SW 1271 (cell line): ENCODE data around the gene CRTC3.

Experiments used
- DNase-seq, 2 experiments: peaks; one replicate each; lab custom pipeline; 2025; lab: John Stamatoyannopoulos, UW

CRTC3 gene

DNA sequence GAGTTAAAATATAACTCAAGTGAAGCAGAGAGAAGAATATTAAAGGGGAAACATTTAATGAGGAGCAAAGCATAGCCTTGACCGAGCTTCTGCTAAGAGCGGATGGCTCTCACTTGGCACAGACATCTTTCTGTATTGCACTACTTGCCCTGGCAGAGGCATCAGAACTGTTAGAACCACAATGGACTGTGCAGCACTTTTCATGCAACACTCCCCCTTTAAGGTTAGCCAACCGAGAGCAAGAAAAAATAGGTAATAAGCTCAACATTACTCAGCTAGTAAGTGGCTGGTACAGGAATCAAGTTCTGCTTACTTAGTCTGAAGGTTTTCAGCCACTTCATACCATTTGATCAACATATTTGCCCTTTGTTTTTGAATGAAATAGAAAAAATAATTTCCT, 33.7 kb downstream of the CRTC3 start:
- no peak for DNase-seq

DNA sequence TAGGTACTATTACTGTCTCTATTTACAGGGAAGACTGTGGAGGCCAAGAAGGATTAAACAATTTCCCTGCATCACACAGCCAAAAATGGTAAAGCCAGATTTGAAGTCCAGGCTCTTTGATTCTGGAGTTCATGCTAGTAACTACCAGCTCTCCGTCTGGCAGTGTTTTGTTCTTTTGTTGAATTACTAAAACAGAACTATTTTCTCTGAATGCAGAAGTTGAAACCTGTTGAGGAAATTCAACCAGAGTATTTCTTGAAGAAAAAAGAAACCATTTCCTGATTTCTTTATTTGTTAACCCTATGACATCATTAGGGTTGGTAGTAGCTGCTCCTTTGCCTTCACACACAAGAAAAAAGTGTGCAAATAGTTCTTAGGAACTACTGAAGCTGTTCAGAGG, 34.3 kb downstream of the CRTC3 start:
- no peak for DNase-seq

DNA sequence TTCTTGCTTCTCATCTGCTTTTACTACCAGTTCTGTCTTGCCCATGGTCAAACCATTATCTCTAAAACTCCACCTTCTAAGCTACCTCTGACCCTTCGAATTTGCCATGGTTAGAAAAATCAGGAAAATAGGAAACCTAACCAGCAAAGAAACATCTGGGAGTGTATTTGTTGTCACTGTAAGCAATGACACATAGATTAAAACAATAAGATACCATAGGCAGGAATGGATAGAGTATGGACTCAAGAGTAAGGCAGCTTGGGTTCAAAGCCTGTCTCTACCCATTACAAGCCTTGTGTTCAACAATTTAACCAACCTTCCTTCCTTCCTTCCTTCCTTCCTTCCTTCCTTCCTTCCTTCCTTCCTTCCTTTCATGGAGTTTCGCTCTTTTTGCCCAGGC, 34.9 kb downstream of the CRTC3 start:
- no peak for DNase-seq

DNA sequence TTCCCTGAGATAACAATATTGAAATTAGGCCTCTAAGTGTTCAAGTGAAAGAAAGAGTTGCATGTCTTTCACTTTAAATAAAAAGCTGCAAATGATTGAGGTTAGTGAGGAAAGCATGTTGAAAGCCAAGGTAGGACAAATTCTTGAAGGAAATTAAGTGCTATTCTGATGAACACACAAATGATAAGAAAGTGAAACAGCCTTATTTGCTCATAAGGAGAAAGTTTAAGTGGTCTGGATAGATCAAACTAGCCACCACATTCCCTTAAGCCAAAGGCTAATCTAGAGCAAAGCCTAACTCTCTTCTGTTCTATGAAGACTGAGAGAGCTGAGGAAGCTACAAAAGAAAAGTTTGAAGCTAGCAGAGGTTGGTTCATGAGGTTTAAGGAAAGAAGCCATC, 36.1 kb downstream of the CRTC3 start:
- DNase-seq, result no peak

DNA sequence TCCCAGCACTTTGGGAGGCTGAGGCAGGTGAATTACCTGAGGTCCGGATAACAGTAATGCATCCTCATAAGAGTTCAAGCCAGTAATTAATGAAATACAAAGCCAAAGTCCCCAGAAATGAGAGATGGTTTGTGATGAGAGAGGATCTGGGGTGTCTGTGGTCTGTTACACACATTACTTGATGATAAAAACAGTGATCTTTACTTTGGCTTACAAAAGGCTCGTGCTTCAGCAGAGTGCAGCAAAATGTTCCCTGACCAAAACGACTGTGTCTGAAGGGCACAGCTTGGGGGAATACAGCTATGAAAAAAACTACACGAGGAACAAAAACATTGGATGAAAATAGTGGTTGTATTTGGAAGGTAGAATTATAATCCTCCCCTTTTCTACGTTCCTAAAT, 40.9 kb downstream of the CRTC3 start:
- DNase-seq, result no peak

DNA sequence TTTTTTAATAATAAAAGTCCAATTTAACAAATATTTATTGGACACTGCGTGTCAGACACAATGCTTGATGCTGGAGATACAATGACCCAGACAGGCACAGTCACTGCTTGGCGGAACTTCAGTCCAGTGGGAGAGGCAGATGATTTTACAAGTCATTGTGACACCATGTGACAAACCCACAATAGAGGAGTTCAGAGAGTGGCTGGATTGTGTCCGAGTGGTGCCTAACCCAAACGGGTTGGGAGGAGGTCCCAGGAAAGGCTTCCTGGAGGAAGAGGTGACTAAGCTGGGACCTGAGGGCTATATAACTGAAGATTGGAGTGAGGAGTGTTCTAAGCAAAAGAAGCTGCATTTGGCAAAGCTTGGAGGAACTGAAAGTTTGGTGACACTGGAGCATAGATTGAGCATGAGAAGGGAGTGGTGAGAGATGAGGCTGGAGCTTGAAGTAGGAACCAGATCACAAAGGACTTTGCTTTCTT, 41.4 kb downstream of the CRTC3 start:
- DNase-seq, result no peak

DNA sequence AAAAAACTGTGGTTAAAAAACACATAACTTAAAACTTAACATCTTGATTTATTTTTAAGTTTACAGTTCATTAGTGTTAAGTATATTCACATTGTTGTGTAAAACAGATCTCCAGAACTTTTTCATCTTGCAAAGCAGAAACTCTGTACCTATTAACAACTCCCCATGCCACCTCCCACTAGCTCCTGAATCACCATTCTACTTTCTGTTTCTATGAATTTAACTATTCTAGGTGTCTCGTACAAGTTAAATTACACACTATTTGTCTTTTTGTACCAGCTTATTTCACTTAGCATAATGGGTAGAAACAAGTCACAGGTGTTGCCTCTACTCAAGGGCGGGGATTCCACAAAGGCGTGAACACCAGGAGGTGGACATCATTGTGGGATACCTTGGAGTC, 43.2 kb downstream of the CRTC3 start:
- DNase-seq, result no peak

DNA sequence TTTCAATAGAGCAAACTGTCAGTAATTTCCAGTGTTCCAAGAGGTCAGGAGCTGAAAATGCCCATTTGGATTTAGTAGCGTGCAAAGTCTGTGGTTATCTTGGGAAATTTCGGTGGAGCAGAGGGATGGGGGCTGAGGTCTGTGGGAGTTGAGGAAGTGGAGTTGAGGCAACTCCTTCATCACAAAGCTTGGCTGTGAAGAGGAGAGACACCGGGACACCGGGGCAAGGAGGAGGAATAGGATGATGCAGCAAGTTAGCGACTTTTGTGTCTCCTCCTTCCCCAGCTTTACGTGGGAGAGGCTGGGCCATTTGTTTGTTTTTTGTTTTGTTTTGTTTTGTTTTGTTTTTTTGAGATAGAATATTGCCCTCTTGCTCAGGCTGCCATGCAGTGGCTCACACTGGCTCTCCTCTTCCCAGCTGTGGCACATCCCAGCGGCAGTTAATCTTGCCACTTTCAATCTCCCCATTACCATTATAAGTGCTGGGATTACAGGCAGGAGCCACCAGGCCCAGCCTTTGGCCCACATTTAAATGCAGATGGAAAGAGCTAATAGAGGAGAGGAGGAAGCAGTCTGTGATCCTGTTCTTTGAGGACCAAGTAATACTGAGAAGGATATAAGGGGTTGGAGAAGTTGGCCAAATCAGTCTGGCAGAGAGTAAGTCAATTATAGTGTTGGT, 47.1 kb downstream of the CRTC3 start:
- no peak for DNase-seq

DNA sequence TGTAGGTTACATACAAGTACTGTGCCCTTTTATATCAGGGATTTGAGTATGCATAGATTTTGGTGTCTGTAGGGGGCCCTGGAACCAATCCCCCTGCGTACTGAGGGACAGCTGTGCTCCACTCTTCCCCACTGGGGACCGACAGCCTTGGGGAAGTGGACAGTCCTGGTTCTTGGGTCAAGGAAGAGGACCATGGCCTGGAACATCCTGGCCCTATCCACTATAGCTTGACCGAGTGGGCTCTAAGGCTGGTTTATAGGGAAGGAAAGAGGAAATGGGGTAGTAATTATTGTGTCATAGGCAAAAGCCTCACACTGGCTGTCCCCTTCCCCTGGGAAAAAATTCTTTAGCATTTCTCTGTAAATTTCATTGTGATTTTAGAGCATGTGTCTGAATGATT, 49.5 kb downstream of the CRTC3 start:
- no peak for DNase-seq

DNA sequence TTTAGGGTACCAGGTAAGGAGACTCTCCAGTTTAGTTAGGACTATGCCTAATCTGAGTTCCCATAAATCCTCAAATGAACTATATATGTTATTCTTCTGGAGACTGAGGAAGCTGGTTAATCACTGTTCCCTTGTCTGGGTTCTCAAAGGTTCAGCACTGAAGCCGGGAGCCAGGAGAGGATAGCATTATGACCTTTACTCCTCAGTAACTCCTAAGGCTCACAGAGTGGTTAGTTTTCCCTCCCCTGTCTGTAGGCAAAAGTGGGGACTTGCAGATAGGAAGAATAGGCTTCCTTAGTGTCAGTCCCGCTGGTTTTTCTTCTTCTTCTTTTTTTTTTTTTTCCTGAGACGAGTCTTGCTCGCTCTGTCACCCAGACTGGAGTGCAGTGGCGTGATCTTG, 50.4 kb downstream of the CRTC3 start:
- DNase-seq, result no peak

DNA sequence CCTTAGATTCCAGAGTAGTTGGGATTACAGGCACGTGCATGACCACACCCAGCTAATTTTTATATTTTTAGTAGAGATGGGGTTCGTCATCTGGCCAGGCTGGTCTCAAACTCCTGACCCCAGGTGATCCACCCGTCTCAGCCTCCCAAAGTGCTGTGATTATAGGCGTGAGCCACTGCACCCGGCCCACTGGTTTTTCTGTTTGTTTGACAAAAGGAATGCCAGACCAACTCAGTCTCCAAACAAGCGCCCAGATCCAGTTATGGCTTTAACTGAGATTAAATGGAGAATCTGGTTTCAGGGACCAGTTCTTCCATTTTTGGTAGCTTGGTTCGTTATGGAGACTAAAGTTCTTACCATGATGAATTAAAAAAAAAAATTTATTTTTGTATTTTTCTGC, 50.8 kb downstream of the CRTC3 start:
- DNase-seq, result no peak

DNA sequence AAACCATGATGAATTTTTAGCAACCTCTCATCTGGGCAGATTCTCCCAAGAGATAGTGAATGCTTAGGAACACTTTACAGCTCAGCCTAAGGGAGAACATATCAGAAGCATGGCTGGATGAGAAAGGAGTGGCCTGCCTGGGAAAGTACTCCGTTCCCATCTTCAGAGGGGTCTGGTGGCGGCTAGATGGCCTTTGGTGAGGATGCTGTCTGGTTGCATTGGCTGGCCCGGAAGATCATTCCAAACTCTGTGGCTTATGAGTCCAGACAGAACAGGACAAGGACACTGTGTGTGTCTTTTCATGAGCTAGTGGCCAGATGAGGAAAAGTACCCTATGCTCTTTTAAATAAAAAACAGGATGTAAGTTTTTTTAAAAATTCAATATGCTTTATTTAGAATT, 51.2 kb downstream of the CRTC3 start:
- DNase-seq, result no peak

DNA sequence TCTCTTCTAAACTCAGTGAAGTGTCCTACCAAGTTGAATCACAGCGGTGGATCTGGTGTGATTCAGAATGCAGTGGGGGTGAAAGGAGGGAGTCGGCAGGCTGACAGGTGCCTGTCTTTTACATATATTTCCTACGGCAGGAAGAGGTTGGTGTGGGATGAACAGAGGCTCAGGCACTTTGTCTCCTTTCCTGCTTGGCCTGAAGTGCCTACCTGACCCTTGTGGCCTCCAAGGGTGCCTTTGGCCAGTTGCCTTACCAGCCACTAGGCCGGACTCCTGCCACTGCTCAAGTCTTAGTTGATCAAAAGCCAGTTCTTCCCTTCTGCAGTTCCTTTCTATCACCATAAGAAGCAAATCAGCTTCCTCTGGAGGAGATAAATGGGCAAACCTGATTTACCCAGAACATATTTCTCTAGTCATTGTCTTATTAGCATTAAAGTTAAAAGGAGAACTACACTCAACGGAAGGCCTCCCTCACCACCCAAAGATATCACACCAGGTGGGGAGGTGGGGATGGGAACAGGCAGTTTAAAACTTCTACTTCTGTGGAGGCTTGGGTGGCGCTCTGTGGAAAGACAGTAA, 52.1 kb downstream of the CRTC3 start:
- DNase-seq, result no peak

DNA sequence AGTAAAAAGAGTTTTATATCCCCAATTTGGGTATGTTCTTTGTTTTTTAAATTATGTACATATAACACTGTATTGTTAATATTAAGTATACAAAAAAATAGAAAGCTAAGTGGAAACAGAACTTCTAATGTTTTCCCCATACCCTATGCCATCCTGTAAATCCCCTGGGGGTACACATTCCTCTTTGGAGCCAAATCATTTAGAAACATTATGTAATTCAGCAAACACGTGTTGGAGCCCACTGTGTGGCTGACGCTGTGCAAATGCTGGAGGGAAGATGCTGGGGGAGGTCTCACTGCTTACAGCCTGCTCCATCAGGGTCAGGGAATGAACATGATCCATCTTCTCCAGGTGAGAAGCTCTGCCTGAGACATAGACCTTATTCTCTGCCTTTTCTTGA, 52.8 kb downstream of the CRTC3 start:
- DNase-seq, result no peak

DNA sequence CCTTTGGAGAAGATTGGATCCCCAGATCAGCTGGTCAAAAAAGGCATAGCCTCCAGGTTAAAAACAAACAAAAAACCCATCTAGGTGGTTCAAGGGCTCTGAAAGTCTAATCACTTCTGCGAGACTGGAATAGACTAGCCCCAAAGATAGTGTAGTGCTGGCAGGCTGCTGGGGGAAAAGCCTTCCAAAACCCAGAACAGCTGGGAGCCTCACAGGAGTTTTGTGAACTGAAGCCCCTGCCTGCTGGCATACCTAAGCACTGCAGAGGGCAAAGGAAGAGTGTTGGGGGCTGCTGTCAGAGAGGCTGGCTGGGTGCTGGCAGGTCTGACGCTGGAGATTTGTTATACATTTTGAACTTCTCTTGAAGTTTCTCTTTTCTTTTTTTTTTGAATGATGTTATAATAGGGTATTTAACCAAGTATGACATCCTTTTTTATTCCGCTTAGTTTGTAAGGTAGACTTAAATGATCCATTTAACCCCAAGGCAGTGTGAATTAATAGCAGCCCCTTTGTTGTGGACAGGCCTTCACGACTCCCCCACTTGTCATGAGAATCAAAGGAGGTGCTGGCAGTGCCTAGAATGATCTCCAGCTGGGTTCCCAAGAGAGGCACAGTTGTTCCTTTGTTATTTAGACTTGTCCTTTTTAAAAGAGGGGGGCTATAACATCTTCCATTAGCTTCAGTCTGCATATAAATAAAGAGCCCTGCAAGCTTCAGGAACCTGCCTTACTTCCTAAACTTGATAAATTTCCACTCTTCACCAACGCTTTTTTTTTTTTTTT, 53.9 kb downstream of the CRTC3 start:
- no peak for DNase-seq

DNA sequence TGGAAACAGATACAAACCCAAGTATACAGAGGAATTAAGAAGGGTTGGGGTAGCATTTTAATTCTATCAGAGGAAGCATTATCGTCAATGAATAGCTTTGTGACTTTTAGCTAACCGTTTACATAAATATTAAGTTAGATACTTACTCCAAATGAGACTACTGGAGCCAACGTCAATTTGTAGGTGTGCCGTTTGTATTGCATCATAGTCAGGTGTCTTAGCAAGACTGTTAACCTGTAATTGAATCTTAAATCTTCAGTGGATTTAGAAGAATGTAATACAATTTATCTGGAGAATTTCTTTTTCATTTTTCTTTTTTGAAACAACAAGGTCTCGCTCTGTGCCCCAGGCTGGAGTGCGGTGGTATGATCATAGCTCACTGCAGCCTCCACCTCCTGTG, 55.1 kb downstream of the CRTC3 start:
- DNase-seq, result no peak

DNA sequence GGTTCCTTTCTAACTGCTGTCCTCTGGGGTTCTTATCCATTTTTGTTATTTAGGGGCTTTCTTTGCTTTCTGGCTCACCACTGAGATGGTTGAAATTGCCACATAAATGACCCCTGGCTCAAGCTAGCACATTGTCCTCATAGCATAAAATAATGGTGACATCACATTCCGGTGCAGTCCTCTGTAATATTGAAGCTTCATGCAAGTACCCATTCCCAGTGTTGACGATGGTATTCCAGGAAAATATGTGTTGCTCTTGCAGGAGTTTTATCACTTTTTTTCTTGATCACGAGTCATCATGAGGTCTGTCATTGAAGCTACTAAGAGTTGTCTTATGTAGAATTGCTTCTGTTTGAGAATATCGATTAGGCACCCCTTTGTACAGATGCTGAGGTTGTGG, 56.1 kb downstream of the CRTC3 start:
- DNase-seq, result no peak

DNA sequence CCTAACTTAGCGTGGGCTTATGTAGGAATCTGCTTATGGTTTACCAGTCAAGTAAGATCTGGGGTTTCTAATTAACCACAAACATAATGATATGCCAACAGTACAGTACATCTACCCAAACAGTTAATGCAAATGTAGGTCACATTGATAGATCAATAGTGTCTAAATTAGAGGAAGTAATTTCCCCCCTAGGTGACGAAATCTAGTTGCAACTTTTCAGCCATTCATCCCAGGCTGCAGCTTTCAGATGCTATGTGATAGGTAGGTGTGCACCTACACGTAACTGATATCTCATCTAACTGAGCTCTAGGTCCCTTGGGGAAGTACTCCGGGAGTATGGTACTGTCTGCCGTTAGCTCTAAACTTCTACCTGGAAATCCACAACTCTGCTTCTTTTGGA, 57.2 kb downstream of the CRTC3 start:
- DNase-seq, result no peak

DNA sequence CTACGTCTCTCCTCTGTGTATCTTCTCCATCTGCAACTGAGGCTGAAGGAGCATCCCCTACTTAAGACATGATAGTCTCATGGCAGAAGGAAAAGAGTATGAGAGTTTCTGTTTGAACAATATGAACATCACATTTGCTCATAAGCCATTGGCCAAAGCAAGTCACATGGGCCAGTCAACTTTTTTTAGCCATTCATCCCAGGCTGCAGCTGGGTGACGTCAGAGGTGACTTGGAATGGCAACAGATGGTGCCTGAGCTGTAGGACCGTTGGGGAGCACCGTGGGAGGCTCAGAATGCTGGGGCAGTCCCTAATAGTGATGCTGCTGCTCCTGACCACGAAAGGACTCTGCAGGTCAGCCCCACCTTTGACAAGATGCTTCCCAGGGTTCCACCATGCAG, 58.7 kb downstream of the CRTC3 start:
- no peak for DNase-seq

DNA sequence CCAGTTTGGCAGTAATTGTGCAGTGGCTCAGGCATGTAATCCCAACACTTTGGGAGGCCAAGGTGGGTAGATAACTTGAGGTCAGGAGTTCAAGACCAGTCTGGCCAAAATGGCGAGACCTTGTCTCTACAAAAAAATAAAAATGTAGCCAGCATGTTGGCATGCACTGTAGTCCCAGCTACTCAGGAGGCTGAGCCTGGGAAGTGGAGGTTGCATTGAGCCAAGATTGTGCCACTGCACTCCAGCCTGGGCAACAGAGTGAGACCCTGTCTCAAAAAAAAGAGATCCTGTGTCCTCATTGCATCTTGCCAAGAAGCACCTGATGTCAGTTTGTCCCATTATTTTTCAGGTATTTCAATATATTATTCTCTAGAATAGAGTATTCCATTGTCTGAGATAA, 61.8 kb downstream of the CRTC3 start:
- DNase-seq, result no peak

DNA sequence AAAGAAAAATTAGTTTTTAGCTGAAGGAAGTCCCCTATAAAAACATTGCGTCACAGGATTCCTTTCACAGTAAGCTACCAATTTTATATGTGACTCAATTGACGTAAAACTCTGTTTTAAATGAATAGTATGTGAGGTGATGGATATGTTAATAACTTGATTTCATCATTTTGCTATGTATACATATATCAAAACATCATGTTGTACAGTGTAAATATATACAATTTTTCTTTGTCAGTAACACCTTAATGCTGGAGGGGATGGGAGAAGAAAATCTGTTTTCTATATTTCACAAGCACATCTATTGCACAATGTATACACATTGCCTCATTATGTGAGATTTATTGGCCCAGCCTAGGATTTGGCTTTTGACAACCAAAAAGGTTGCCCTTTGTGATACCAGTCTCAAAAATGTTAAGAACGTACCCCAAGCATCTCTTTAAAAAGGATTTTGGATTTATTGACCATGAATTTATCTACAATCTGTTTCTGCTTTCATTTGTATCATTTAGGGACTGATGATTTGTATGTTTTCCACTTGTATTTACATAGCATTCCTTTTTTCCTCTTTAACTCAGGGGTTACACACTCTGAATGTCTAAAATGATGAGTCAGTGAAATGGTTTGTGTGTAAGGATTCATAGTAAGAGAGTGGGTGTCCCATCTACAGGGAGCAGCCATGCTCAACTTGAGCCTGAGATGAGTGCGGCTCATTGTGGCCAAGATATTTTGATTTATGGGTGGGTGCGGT, 62.6 kb downstream of the CRTC3 start:
- DNase-seq, result no peak

DNA sequence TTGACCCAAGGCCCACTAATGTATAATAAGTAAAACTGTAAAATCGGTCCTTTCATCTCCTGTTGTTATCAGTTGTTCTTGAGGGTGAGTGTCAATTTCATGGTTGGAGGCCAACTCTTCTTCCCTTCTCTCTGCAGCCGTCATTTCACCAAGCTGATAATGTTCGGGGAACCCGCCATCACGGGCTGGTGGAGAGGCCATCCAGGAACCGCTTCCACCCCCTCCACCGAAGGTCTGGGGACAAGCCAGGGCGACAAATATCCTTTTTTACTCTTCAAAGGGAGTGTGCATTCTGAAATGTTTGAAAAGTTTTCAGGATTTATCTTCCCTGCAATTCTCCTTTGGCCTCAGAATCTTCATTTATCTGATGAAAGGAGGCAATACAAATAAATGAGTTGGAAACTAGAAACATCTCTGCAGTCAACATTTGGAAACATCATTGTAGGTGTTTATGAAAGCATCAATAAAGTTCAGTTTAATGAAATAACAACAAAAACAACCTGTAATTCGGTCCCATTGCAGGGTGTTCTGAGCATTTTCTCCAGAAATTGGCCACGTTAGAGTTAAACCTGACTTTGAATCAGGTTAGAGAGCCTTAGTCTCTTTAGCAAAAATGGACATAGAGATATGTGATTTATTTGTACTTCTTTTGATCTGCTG, 63.9 kb downstream of the CRTC3 start:
- no peak for DNase-seq
